ENCODE results near the gene SSB.

DNA sequence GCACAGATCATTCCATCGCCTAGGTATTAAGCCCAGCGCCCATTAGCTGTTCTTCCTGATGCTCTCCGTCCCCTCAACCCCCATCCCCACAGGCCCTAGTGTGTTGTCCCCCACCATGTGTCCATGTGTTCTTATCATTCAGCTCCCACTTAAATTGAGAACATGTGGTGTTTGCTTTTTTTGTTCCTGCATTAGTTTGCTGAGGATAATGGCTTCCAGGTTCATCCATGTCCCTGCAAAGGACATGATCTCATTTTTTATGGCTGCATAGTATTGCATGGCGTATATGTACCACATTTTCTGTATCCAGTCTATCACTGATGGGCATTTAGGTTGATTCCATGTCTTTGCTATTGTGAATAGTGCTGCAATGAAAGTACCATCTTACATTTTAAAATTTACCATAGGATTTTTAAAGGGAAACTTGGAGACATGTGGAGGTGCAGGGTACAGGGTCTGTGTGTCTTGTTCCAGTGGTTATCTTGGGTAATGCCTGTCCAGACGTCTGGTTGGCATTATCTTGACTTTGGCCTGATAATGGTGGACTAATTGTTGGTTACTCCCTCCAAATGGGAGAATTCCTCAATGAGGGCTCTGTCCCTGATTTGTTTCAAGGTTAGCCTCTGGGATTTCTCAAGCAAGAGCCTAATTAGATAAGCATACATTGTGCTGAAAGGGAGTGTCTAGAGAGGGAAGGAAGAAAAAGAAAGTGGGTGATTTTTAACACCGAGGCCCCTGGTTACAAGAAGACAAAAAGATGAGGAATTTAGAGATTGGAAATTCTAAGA, 43.4 kb upstream of the SSB start:
- TF ChIP-seq, protein P1, sequence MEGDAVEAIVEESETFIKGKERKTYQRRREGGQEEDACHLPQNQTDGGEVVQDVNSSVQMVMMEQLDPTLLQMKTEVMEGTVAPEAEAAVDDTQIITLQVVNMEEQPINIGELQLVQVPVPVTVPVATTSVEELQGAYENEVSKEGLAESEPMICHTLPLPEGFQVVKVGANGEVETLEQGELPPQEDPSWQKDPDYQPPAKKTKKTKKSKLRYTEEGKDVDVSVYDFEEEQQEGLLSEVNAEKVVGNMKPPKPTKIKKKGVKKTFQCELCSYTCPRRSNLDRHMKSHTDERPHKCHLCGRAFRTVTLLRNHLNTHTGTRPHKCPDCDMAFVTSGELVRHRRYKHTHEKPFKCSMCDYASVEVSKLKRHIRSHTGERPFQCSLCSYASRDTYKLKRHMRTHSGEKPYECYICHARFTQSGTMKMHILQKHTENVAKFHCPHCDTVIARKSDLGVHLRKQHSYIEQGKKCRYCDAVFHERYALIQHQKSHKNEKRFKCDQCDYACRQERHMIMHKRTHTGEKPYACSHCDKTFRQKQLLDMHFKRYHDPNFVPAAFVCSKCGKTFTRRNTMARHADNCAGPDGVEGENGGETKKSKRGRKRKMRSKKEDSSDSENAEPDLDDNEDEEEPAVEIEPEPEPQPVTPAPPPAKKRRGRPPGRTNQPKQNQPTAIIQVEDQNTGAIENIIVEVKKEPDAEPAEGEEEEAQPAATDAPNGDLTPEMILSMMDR (IDR thresholded peaks at IDR 0.05): no peak
- no peak for TF ChIP-seq POLR2A (IDR thresholded peaks at IDR 0.05)
- TF ChIP-seq EP300 (IDR thresholded peaks at IDR 0.05): no peak
- no peak for TF ChIP-seq POLR2AphosphoS5 (IDR thresholded peaks at IDR 0.05)
